ENCODE results near the gene TRPM2. TPM values are rescaled to one million over a fixed set of nuclear protein-coding genes. Genes with fewer than 3 reads are reported as not detected.

Gene TRPM2
- total RNA-seq, 3 donors from 2014 or later, result 1.5 to 10.3 (median 7.2) TPM

DNA sequence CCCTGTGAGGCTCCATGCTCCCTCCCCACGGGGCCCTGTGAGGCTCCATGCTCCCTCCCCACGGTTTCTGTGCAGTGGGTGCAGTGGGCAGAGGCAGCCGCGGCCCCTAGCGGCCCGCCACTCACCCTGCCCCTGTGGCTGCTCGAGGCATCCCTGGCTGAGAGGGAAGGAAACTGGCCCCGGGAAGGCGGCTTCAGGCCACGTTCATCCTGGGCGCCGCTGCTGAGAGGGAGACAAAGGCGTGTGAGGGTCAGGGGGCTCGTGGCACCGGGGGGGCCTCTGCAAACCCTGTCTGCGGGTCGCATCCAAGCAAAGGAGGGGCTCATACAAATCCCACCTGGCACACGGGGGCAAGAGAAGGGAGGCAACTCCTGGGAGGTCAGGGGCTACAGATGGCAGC, 22.7 kb upstream of the TRPM2 start:
- intact Hi-C loops (cut with DNase I, micrococcal nuclease), result no loop called here
- Histone ChIP-seq H3K4me3 (no peak overlapping the region), H3K36me3 (ENCODE audit: low read depth) (no peaks in the 10 kb centered on the region), H3K9me3 (no peaks in the 10 kb centered on the region), H3K4me1 (ENCODE audit: low read depth) (no peaks in the 10 kb centered on the region)
- TF ChIP-seq CTCF (IDR thresholded peaks at IDR 0.05), result no peak
- DNase-seq (no peak), ATAC-seq (no peak)

DNA sequence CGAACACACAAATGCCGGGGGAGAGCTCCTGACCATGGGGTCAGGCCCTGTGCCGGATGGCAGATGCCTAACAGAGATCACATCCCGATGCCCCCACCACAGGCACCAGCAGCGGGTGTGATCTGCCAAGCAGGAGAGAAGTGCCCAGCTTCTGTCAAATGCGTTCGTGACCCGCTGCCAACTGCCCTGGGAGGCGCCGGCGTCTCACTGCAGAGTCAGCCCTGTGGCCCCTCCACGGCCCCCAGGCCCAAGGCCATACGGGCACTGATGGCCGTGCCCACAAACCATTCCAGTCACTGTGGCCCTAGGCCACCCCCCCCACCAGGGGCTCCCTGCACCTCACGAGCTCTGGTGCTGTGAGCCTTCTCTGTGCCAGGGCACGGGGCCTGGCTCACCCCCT, 22.2 kb upstream of the TRPM2 start:
- no peak overlapping the region for H3K4me3 ChIP-seq
- ATAC-seq (no peak), DNase-seq (no peak)
- no peak for TF ChIP-seq CTCF (IDR thresholded peaks at IDR 0.05)
- intact Hi-C loops (cut with DNase I, micrococcal nuclease), result no loop called here
- H3K9me3 ChIP-seq, result no peaks in the 10 kb centered on the region
- H3K4me1 ChIP-seq (ENCODE audit: low read depth), result no peaks in the 10 kb centered on the region
- no peaks in the 10 kb centered on the region for H3K36me3 ChIP-seq (ENCODE audit: low read depth)

- H3K4me1 ChIP-seq (ENCODE audit: low read depth), result no peaks in the 10 kb centered on the region
- DNase-seq, result no peak
- H3K36me3 ChIP-seq (ENCODE audit: low read depth), result no peaks in the 10 kb centered on the region
- ATAC-seq, result no peak
- no peak overlapping the region for H3K4me3 ChIP-seq
- no peaks in the 10 kb centered on the region for H3K9me3 ChIP-seq
- TF ChIP-seq CTCF (IDR thresholded peaks at IDR 0.05), result no peak
- intact Hi-C loops (cut with DNase I, micrococcal nuclease), result no loop called here
These were observed 21.6 kb upstream of the TRPM2 start for GRCh38 chr21:44331650-44332307.

- no peak for DNase-seq
- peaks cover 2% of the 10 kb centered on the region for H3K4me1 ChIP-seq (ENCODE audit: low read depth)
- no peaks in the 10 kb centered on the region for H3K36me3 ChIP-seq (ENCODE audit: low read depth)
- H3K9me3 ChIP-seq, result no peaks in the 10 kb centered on the region
- no peak for TF ChIP-seq CTCF (IDR thresholded peaks at IDR 0.05)
- ATAC-seq, result no peak
- intact Hi-C loops (cut with DNase I, micrococcal nuclease), result no loop called here
- no peak overlapping the region for H3K4me3 ChIP-seq
These were observed 21.0 kb upstream of the TRPM2 start for GRCh38 chr21:44332383-44332782.

DNA sequence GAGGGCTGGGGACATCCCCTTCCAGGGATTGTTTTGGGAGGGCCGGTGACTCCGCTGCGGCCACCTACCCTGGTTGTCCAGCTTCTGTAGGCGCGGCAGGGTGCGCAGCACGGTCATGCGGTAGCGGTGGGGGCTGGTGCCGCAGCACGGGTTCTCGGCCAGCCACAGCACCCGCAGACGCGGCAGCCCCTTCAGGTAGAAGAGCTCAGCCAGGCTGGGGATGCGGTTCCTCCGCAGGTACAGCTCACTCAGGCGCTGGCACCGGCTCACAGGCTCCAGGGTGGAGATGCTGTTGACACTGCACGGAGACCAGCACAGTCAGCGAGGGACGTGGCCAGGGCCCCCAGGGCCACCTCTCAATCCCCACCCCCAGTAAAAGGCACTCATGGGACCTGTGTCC, 20.5 kb upstream of the TRPM2 start:
- Histone ChIP-seq H3K9me3 (no peaks in the 10 kb centered on the region), H3K4me3 (no peak overlapping the region), H3K4me1 (ENCODE audit: low read depth) (peaks cover 5% of the 10 kb centered on the region), H3K36me3 (ENCODE audit: low read depth) (no peaks in the 10 kb centered on the region)
- no peak for TF ChIP-seq CTCF (IDR thresholded peaks at IDR 0.05)
- ATAC-seq (no peak), DNase-seq (no peak)
- intact Hi-C loops (cut with DNase I, micrococcal nuclease), result no loop called here

All from mucosa of descending colon (tissue), 3 donors.